Esophagus muscularis mucosa (tissue), 4 donors: ENCODE measurements around the gene TGFB1. TPM values are rescaled to one million over a fixed set of nuclear protein-coding genes. Genes with fewer than 3 reads are reported as not detected.

Experiments
- DNase-seq: peaks from one replicate; pipeline ENCODE4 v3.0.0-alpha.2; 2017; ENCODE audit errors: extremely low spot score
- H3K27ac ChIP-seq, 4 donors: fragments of 200-600 bp; sonication (generic); replicated peaks in 1 of 4; 1 replicate in 3 of 4; 2 replicates in 1 of 4; pipeline ENCODE4 v1.5.1; 2016 to 2019; ENCODE audit warnings: mild to moderate bottlenecking in 1 of 4
- H3K27me3 ChIP-seq, 4 donors: fragments of 200-600 bp; sonication (generic); one replicate each; pipeline versions ENCODE4 v1.5.1 to v1.6.0; 2016 to 2019
- H3K36me3 ChIP-seq, 4 donors: fragments of 200-600 bp; sonication (generic); one replicate each; pipeline ENCODE4 v1.5.1; 2016 to 2019
- H3K4me1 ChIP-seq, 4 donors: fragments of 200-600 bp; sonication (generic); one replicate each; pipeline ENCODE4 v1.5.1; 2016 to 2019
- H3K4me3 ChIP-seq, 4 donors: fragments of 200-600 bp; sonication (generic); 1 replicate in 2 of 4; 2 replicates in 2 of 4; pipeline ENCODE4 v1.5.1; 2016 to 2019; ENCODE audit warnings: mild to moderate bottlenecking in 4 of 4, moderate library complexity in 1 of 4
- H3K9me3 ChIP-seq, 4 donors: fragments of 200-600 bp; sonication (generic); 1 replicate in 3 of 4; 2 replicates in 1 of 4; pipeline ENCODE4 v1.5.1; 2016 to 2019
- CTCF ChIP-seq, 3 experiments: fragments of 200-600 bp in 2 of 3; fragments of 450-650 bp in 1 of 3; sonication (generic) in 2 of 3; IDR thresholded peaks; one replicate each; pipeline ENCODE4 v1.5.1; 2017 to 2019; ENCODE audit warnings: antibody characterized with exemption in 3 of 3, mild to moderate bottlenecking in 2 of 3, moderate library complexity in 1 of 3
- EP300 ChIP-seq: sonication (generic); formaldehyde crosslinking; IDR thresholded peaks from one replicate; pipeline ENCODE4 v1.6.1; 2017; ENCODE audit warnings: antibody characterized with exemption
- POLR2A ChIP-seq: fragments of 450-650 bp; IDR thresholded peaks from one replicate; pipeline ENCODE4 v1.6.1; 2017; ENCODE audit warnings: antibody characterized with exemption, moderate library complexity, mild to moderate bottlenecking, low read depth
- POLR2AphosphoS5 ChIP-seq, 2 donors: sonication (generic); formaldehyde crosslinking; IDR thresholded peaks; one replicate each; pipeline ENCODE4 v1.6.1; 2017; ENCODE audit warnings: antibody characterized with exemption in 2 of 2
- WGBS: methylation state at CpG from one replicate; pipeline ENCODE4 v1.1.5; 2018; 5-methylcytosine and 5-hydroxymethylcytosine counted together
- intact Hi-C: fragments of 100-400 bp; cut with DNase I; formaldehyde crosslinking; loops from one replicate; pipeline ENCODE4 v1.15.1; 2023
- total RNA-seq, 4 donors: library from RNA; depleted of rRNA; stranded (reverse); fragments of >200 nt; gene quantifications; one replicate each; pipeline versions ENCODE4 v1.1.0 to v1.2.1, GENCODE V29; 2016

The TGFB1 gene
- total RNA-seq, 4 donors from 2014 or later, result 29.8 to 52.4 (median 31.8) TPM

GRCh38 chr19:41325947-41326706 is 27.6 kb downstream of the TGFB1 start:
- Histone ChIP-seq H3K36me3 (peaks cover 3 to 48% (median 38%) of the 10 kb centered on the region in 4 donors), H3K4me1 (peaks cover 72 to 85% (median 78%) of the 10 kb centered on the region in 4 donors), H3K4me3 (peak overlapping the region; percentile 40 to 52 (median 46)), H3K27ac (peak overlapping the region; percentile 78 to 86 (median 84)), H3K27me3 (no peaks in the 10 kb centered on the region), H3K9me3 (no peaks in the 10 kb centered on the region)
- no peak for DNase-seq
- WGBS, result 8% methylated on average over 8 of the region's 30 CpGs
- intact Hi-C loops, result no loop called here
- no peak for TF ChIP-seq POLR2AphosphoS5 (IDR thresholded peaks at IDR 0.05)
- no peak for TF ChIP-seq CTCF (IDR thresholded peaks at IDR 0.05)
- TF ChIP-seq EP300, result no peak
- TF ChIP-seq POLR2A, result no peak

GRCh38 chr19:41325640-41325946 is 28.1 kb downstream of the TGFB1 start:
- H3K9me3 ChIP-seq, result no peaks in the 10 kb centered on the region
- no peaks in the 10 kb centered on the region for H3K27me3 ChIP-seq
- TF ChIP-seq POLR2A (no peak), CTCF (IDR thresholded peaks at IDR 0.05) (no peak), POLR2AphosphoS5 (IDR thresholded peaks at IDR 0.05) (no peak), EP300 (no peak)
- peak overlapping the region; percentile 40 to 52 (median 46) for H3K4me3 ChIP-seq
- H3K36me3 ChIP-seq, result peaks cover 7 to 48% (median 38%) of the 10 kb centered on the region in 4 donors
- intact Hi-C loops, result no loop called here
- H3K4me1 ChIP-seq, result peaks cover 72 to 85% (median 80%) of the 10 kb centered on the region in 4 donors
- DNase-seq, result no peak
- 12% methylated on average over 9 of the region's 10 CpGs for WGBS
- peak overlapping the region; percentile 78 to 86 (median 84) for H3K27ac ChIP-seq

GRCh38 chr19:41324921-41325639 is 28.6 kb downstream of the TGFB1 start:
- intact Hi-C loops, result no loop called here
- TF ChIP-seq CTCF (IDR thresholded peaks at IDR 0.05) (no peak), POLR2AphosphoS5 (IDR thresholded peaks at IDR 0.05) (peak; percentile 42 to 56)
- DNase-seq, result no peak
- Histone ChIP-seq H3K9me3 (no peaks in the 10 kb centered on the region), H3K27me3 (no peaks in the 10 kb centered on the region), H3K4me1 (peaks cover 72 to 85% (median 80%) of the 10 kb centered on the region in 4 donors), H3K36me3 (peaks cover 7 to 48% (median 39%) of the 10 kb centered on the region in 4 donors), H3K27ac (peak overlapping the region; percentile 78 to 86 (median 84)), H3K4me3 (peak overlapping the region; percentile 40 to 52 (median 46))
- WGBS, result 2% methylated on average over 12 of the region's 23 CpGs

GRCh38 chr19:41324231-41324702 is 29.5 kb downstream of the TGFB1 start:
- Histone ChIP-seq H3K36me3 (peaks cover 13 to 48% (median 43%) of the 10 kb centered on the region in 4 donors), H3K27ac (peak overlapping the region; percentile 78 to 86 (median 84)), H3K9me3 (no peaks in the 10 kb centered on the region), H3K27me3 (no peaks in the 10 kb centered on the region), H3K4me3 (no peak overlapping the region), H3K4me1 (peaks cover 72 to 83% (median 78%) of the 10 kb centered on the region in 4 donors)
- TF ChIP-seq POLR2AphosphoS5 (IDR thresholded peaks at IDR 0.05) (no peak), CTCF (IDR thresholded peaks at IDR 0.05) (no peak), POLR2A (no peak), EP300 (no peak)
- no peak for DNase-seq
- WGBS, result 68% methylated on average over 7 of the region's 7 CpGs
- intact Hi-C loops, result no loop called here
